IPS DF 19.7 (cell line): ENCODE measurements around the gene AHCYL1.
"Not testable (repeated sequence)": the region's sequence is repeated elsewhere in the genome, so short reads cannot be mapped to it uniquely, and the experiment has no call there.

ENCODE experiments used
- DNase-seq: peaks from one replicate; pipeline ENCODE4 v3.0.0-alpha.2; 2013; ENCODE audit warnings: low read depth, low spot score

Gene AHCYL1

GRCh38 chr1:109997204-109997866 is 12.8 kb downstream of the AHCYL1 start:
- no peak for DNase-seq

GRCh38 chr1:109997867-109998229 is 13.3 kb downstream of the AHCYL1 start:
- DNase-seq, result no peak

- DNase-seq, result no peak
These were observed 18.1 kb downstream of the AHCYL1 start for GRCh38 chr1:110002695-110003094.

- DNase-seq, result peak; percentile 23
These were observed 19.3 kb downstream of the AHCYL1 start for GRCh38 chr1:110003747-110004428.

GRCh38 chr1:110004583-110004982 is 20.0 kb downstream of the AHCYL1 start:
- DNase-seq, result no peak

- no peak for DNase-seq
These were observed 21.4 kb downstream of the AHCYL1 start for GRCh38 chr1:110005971-110006370.

- DNase-seq, result no peak
These were observed 22.0 kb downstream of the AHCYL1 start for GRCh38 chr1:110006516-110006915.

- no peak for DNase-seq
These were observed 22.7 kb downstream of the AHCYL1 start for GRCh38 chr1:110007046-110007830.

- no peak for DNase-seq
These were observed 24.5 kb downstream of the AHCYL1 start for GRCh38 chr1:110008971-110009565.

GRCh38 chr1:110011527-110012041 is 27.0 kb downstream of the AHCYL1 start:
- no peak for DNase-seq

- DNase-seq, result no peak
These were observed 27.7 kb downstream of the AHCYL1 start for GRCh38 chr1:110012100-110012780.

GRCh38 chr1:110017792-110018191 is 33.2 kb downstream of the AHCYL1 start:
- no peak for DNase-seq

- DNase-seq, result no peak
These were observed 33.8 kb downstream of the AHCYL1 start for GRCh38 chr1:110018396-110018795.

GRCh38 chr1:110019770-110020169 is 35.2 kb downstream of the AHCYL1 start:
- DNase-seq, result no peak

- DNase-seq, result no peak
These were observed 36.7 kb downstream of the AHCYL1 start for GRCh38 chr1:110021285-110021684.

- no peak for DNase-seq
These were observed 40.0 kb downstream of the AHCYL1 start for GRCh38 chr1:110024613-110025012.

GRCh38 chr1:110030687-110031086 is 46.1 kb downstream of the AHCYL1 start:
- DNase-seq, result not testable (repeated sequence)

GRCh38 chr1:110032327-110032726 is 47.8 kb downstream of the AHCYL1 start:
- DNase-seq, result no peak

GRCh38 chr1:110033421-110033820 is 48.9 kb downstream of the AHCYL1 start:
- no peak for DNase-seq

GRCh38 chr1:110034040-110034450 is 49.5 kb downstream of the AHCYL1 start:
- no peak for DNase-seq

GRCh38 chr1:110034451-110035235 is 50.1 kb downstream of the AHCYL1 start, which contains the start of gene STRIP1:
STRIP1 (plus strand) TSS chr1:110034624; CDS start chr1:110034638, 14 bp downstream.
- DNase-seq, result peak; percentile 77
